Tibial artery (tissue), 4 donors: ENCODE data around the gene SH2D4B.

Experiments
- DNase-seq, 2 donors: peaks; one replicate each; pipeline ENCODE4 v3.0.0-alpha.2; 2019
- H3K27ac ChIP-seq, 2 donors: fragments of 200-600 bp; sonication (generic) in 1 of 2; 1 replicate in 1 of 2; 2 replicates in 1 of 2; pipeline ENCODE4 v1.5.1; 2018 to 2019; ENCODE audit warnings: mild to moderate bottlenecking in 1 of 2
- H3K27me3 ChIP-seq, 2 donors: fragments of 200-600 bp; sonication (generic) in 1 of 2; one replicate each; pipeline versions ENCODE4 v1.5.1 to v1.6.0; 2016 to 2019
- H3K36me3 ChIP-seq, 3 donors: fragments of 200-600 bp; sonication (generic) in 2 of 3; one replicate each; pipeline ENCODE4 v1.5.1; 2016 to 2019; ENCODE audit warnings: mild to moderate bottlenecking in 2 of 3
- H3K4me1 ChIP-seq, 4 donors: fragments of 200-600 bp; sonication (generic) in 2 of 4; 1 replicate in 3 of 4; 2 replicates in 1 of 4; pipeline ENCODE4 v1.5.1; 2016 to 2019
- H3K4me3 ChIP-seq, 2 donors: fragments of 200-600 bp; sonication (generic) in 1 of 2; 1 replicate in 1 of 2; 2 replicates in 1 of 2; pipeline ENCODE4 v1.5.1; 2018 to 2019; ENCODE audit warnings: mild to moderate bottlenecking in 2 of 2
- H3K9me3 ChIP-seq, 3 donors: fragments of 200-600 bp; sonication (generic) in 1 of 3; one replicate each; pipeline ENCODE4 v1.5.1; 2016 to 2019
- intact Hi-C: fragments of 100-400 bp; cut with DNase I; formaldehyde crosslinking; loops from one replicate; pipeline ENCODE4 v1.15.0; 2023; ENCODE audit warnings: low total_unique reads
- TF ChIP-seq, protein P1 (sequence below), 2 experiments: fragments of 200-600 bp in 1 of 2; fragments of 450-650 bp in 1 of 2; IDR thresholded peaks; one replicate each; pipeline ENCODE4 v1.5.1; 2017 to 2019; ENCODE audit warnings: antibody characterized with exemption in 2 of 2, mild to moderate bottlenecking in 1 of 2, moderate library complexity in 1 of 2

The SH2D4B gene

DNA sequence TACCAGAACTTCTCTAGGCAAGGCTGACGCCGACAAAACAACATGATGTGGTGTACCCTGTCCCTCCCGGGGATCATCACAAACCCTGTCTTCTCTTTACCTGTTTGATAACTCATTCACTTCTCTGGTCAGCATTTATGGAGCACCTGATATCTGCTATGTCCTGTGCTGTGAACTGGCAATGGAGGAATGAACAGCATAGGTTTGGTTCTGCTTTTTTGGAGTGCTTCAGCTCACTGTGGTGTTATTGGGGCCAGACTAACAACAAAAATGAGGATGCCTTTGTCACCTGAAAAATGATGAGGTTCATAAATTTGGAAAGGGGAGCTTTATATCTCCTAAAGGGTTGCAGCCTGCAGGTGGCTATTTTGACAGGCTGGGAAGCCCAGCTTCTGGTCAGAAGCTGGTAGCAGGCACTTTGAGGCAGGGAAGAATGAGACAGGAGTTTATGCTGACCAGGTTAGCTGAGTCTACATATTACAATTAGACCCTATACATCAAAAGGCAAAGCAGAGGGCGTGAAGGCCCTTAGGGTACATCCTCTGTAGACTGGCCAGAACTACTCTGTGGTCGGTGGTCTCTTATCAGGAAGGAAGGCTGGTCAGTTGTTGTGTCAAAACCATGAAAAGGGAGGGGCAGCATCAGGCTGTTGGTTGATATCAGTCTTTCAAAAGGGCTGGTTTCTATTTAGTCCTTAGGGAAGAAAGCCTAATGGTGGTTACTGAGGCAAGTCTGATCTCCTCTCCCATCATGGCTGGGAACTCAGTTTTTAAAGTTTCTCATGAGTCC lies 42.3 kb downstream of the SH2D4B start:
- no peak overlapping the region for H3K27ac ChIP-seq

GRCh38 chr10:80580638-80581468 lies 43.2 kb downstream of the SH2D4B start:
- H3K36me3 ChIP-seq: no peaks in the 10 kb centered on the region
- no peaks in the 10 kb centered on the region for H3K9me3 ChIP-seq
- TF ChIP-seq, protein P1, sequence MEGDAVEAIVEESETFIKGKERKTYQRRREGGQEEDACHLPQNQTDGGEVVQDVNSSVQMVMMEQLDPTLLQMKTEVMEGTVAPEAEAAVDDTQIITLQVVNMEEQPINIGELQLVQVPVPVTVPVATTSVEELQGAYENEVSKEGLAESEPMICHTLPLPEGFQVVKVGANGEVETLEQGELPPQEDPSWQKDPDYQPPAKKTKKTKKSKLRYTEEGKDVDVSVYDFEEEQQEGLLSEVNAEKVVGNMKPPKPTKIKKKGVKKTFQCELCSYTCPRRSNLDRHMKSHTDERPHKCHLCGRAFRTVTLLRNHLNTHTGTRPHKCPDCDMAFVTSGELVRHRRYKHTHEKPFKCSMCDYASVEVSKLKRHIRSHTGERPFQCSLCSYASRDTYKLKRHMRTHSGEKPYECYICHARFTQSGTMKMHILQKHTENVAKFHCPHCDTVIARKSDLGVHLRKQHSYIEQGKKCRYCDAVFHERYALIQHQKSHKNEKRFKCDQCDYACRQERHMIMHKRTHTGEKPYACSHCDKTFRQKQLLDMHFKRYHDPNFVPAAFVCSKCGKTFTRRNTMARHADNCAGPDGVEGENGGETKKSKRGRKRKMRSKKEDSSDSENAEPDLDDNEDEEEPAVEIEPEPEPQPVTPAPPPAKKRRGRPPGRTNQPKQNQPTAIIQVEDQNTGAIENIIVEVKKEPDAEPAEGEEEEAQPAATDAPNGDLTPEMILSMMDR (IDR thresholded peaks at IDR 0.05): no peak
- H3K27ac ChIP-seq: no peak overlapping the region
- no peaks in the 10 kb centered on the region for H3K27me3 ChIP-seq
- no peaks in the 10 kb centered on the region for H3K4me1 ChIP-seq
- DNase-seq: no peak
- intact Hi-C loops: no loop called here
- no peak overlapping the region for H3K4me3 ChIP-seq

More for the DNA sequence above, 42.3 kb downstream of the SH2D4B start:
- intact Hi-C loops: no loop called here
- H3K36me3 ChIP-seq: no peaks in the 10 kb centered on the region
- no peak overlapping the region for H3K4me3 ChIP-seq
- DNase-seq: no peak
- H3K9me3 ChIP-seq: no peaks in the 10 kb centered on the region
- H3K27me3 ChIP-seq: no peaks in the 10 kb centered on the region
- H3K4me1 ChIP-seq: no peaks in the 10 kb centered on the region
- TF ChIP-seq, protein P1 (IDR thresholded peaks at IDR 0.05): no peak

DNA sequence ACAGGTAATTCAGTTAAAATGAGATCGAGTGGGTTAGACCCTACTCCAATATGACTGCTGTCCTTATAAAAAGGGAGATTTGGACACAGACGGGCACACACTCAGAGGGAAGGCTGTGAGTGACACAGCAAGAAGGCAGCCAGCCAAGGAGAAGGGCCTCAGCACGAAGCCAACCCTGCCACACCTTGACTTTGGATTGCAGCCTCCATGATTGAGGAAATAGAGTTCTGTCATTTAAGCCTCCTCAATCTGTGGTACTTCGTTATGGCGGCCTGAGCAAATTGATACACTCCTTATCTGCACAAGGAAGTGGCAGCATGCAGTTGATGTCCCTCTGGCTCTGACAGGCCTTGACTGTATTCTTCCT lies 43.8 kb downstream of the SH2D4B start:
- no peaks in the 10 kb centered on the region for H3K36me3 ChIP-seq
- no peak overlapping the region for H3K4me3 ChIP-seq
- no peaks in the 10 kb centered on the region for H3K4me1 ChIP-seq
- H3K9me3 ChIP-seq: no peaks in the 10 kb centered on the region
- intact Hi-C loops: no loop called here
- no peaks in the 10 kb centered on the region for H3K27me3 ChIP-seq
- DNase-seq: no peak
- TF ChIP-seq, protein P1 (IDR thresholded peaks at IDR 0.05): no peak
- H3K27ac ChIP-seq: no peak overlapping the region

DNA sequence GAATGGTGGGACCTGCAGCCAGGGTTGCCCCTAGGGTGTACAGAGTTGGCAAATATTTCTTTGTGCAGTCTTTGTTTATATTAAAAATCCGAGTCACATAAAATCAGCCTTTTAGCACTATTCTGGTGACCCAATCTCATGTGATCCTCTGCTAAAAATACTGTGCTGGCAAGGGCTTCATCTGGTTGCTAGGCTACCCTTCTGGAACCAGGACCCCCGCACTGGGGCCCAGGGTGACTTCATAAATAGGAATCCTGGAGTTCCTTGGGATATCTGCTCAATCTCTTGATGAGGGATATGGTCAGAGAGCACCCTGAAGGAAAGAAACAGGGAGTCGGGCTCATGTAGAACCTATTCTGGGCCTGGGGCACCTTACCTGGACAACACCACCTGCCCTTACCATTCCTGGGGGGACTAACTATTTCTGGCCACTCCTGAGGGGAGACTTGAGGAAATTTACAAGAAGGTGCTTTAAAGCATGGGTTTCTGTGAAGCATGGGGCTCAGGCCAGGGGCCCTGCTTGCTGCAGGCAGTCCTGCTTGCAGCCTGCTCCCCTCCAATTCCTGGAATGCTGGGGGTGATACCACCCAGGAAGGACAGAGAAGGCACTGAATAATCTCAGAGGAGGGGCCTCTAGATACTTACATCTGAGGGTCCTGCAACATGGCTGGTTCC lies 44.7 kb downstream of the SH2D4B start:
- intact Hi-C loops: no loop called here
- Histone ChIP-seq H3K27ac (no peak overlapping the region), H3K9me3 (no peaks in the 10 kb centered on the region), H3K36me3 (no peaks in the 10 kb centered on the region), H3K4me1 (no peaks in the 10 kb centered on the region), H3K4me3 (no peak overlapping the region), H3K27me3 (no peaks in the 10 kb centered on the region)
- TF ChIP-seq, protein P1 (IDR thresholded peaks at IDR 0.05): no peak
- no peak for DNase-seq

DNA sequence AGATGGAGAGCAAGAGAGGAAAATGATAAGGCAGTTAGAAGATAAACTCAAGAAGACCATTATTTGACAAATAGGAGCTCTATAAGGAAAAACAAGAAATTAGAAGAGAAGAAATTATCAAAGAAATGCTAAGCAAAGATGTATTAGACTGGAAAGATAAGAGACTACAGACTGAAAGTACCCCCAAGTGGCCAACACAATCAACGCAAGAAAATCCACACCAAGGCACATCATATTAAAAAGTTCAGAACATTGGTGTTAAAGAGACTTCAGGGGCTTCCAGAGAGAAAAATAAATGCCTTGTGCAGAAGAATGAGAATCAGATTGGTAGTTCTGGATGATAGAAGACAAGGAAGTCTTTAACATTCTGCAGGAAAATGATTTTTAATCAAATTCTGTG lies 46.0 kb downstream of the SH2D4B start:
- DNase-seq: no peak

More for the DNA sequence above, 46.0 kb downstream of the SH2D4B start:
- no peaks in the 10 kb centered on the region for H3K27me3 ChIP-seq
- TF ChIP-seq, protein P1 (IDR thresholded peaks at IDR 0.05): no peak
- intact Hi-C loops: no loop called here
- no peaks in the 10 kb centered on the region for H3K36me3 ChIP-seq
- H3K4me1 ChIP-seq: no peaks in the 10 kb centered on the region
- no peak overlapping the region for H3K4me3 ChIP-seq
- H3K9me3 ChIP-seq: no peaks in the 10 kb centered on the region
- H3K27ac ChIP-seq: no peak overlapping the region
